K562 (cell line): ENCODE data around the gene TPX2. TPM values are rescaled to one million over a fixed set of nuclear protein-coding genes. Genes with fewer than 3 reads are reported as not detected.

ENCODE experiments used
- ASH1L ChIP-seq: fragments of 450-650 bp; IDR thresholded peaks from 2 replicates; pipeline ENCODE4 v1.6.1; 2018; ENCODE audit warnings: borderline replicate concordance, mild to moderate bottlenecking, low read depth; ENCODE audit not compliant: partially characterized antibody
- BCOR ChIP-seq: fragments of 450-650 bp; IDR thresholded peaks from 2 replicates; pipeline ENCODE4 v1.6.1; 2016
- CCAR2 ChIP-seq: fragments of 200-400 bp; formaldehyde crosslinking; IDR thresholded peaks from 2 replicates; pipeline ENCODE4 v1.6.1; 2017; ENCODE audit warnings: mild to moderate bottlenecking, low read depth, low read length
- CLOCK ChIP-seq: fragments of 250-450 bp; sonication (Bioruptor Pico); IDR thresholded peaks from 2 replicates; pipeline ENCODE4 v1.4.0; 2020; ENCODE audit warnings: mild to moderate bottlenecking, moderate library complexity, borderline replicate concordance
- ETV5 ChIP-seq: sonication (generic); formaldehyde crosslinking; IDR thresholded peaks from 2 replicates; pipeline ENCODE4 v1.4.0; 2020; ENCODE audit warnings: low read depth, mild to moderate bottlenecking, missing genetic modification reagents
- MAZ ChIP-seq, 2 experiments: fragments of 450-650 bp in 1 of 2; sonication (generic) in 1 of 2; formaldehyde crosslinking; IDR thresholded peaks in 1 of 2; conservative IDR thresholded peaks in 1 of 2; 2 replicates each; pipeline versions ENCODE4 v1.4.0 to v1.5.0; 2020; ENCODE audit warnings: mild to moderate bottlenecking in 1 of 2, missing genetic modification reagents in 1 of 2
- NR1H2 ChIP-seq: sonication (generic); formaldehyde crosslinking; IDR thresholded peaks from 2 replicates; pipeline ENCODE4 v1.4.0; 2020; ENCODE audit warnings: mild to moderate bottlenecking, missing genetic modification reagents
- PCBP1 ChIP-seq: fragments of 200-400 bp; formaldehyde crosslinking; IDR thresholded peaks from 2 replicates; pipeline ENCODE4 v1.6.1; 2018; ENCODE audit warnings: mild to moderate bottlenecking, low read depth, low read length; ENCODE audit not compliant: poor library complexity, severe bottlenecking
- PHF8 ChIP-seq: fragments of 200-600 bp; sonication (generic); IDR thresholded peaks from 2 replicates; pipeline ENCODE4 v1.6.1; 2012; ENCODE audit warnings: mixed run types, mild to moderate bottlenecking, inconsistent platforms, low read length, moderate library complexity, borderline replicate concordance
- STAG1 ChIP-seq: sonication (generic); formaldehyde crosslinking; IDR thresholded peaks from 2 replicates; pipeline ENCODE4 v1.5.0; 2020; ENCODE audit warnings: missing genetic modification reagents, borderline replicate concordance
- THRAP3 ChIP-seq: fragments of 450-650 bp; IDR thresholded peaks from 2 replicates; pipeline ENCODE4 v1.6.1; 2016; ENCODE audit warnings: mild to moderate bottlenecking, inconsistent platforms, borderline replicate concordance
- YBX1 ChIP-seq: fragments of 450-650 bp; IDR thresholded peaks from 2 replicates; pipeline ENCODE4 v1.7.1; 2016; ENCODE audit warnings: mild to moderate bottlenecking
- ZNF165 ChIP-seq: fragments of 250-450 bp; sonication (Bioruptor Pico); IDR thresholded peaks from 2 replicates; pipeline ENCODE4 v1.4.0; 2020; ENCODE audit warnings: borderline replicate concordance
- ZNF224 ChIP-seq: sonication (generic); formaldehyde crosslinking; IDR thresholded peaks from 2 replicates; pipeline ENCODE4 v1.8.0; 2022; ENCODE audit warnings: mild to moderate bottlenecking, missing genetic modification reagents
- polyA plus RNA-seq, 8 experiments: library from polyadenylated mRNA; depleted of rRNA in 4 of 8; stranded (reverse) in 5 of 8; unstranded in 3 of 8; fragments of >200 nt; fragmentation: Nextera tagmentation in 2 of 8; fragmentation: Illumina TruSeq in 1 of 8; extraction: Ambion mirVana in 2 of 8; extraction: Trizol in 1 of 8; gene quantifications; 2 replicates each; pipeline versions ENCODE4 v1.2.1 to v1.2.3, GENCODE V29; 2011 to 2014; ENCODE audit warnings: inconsistent platforms in 1 of 8, missing spikeins in 1 of 8
- total RNA-seq, 7 experiments: library from RNA; depleted of rRNA in 6 of 7; stranded (reverse); fragments of >200 nt in 6 of 7; fragmentation: Illumina TruSeq in 2 of 7; extraction: Trizol in 2 of 7; gene quantifications; 2 replicates each; pipeline versions ENCODE4 v1.2.1 to v1.2.3, GENCODE V29; 2011 to 2021; ENCODE audit warnings: low replicate concordance in 1 of 7
- TF ChIP-seq, protein P1 (sequence below): fragments of 450-650 bp; formaldehyde crosslinking; IDR thresholded peaks from 2 replicates; pipeline ENCODE4 v1.4.0; 2020; ENCODE audit warnings: mild to moderate bottlenecking, mixed read lengths
- TF ChIP-seq, protein P2 (sequence below): fragments of 450-650 bp; IDR thresholded peaks from 2 replicates; pipeline ENCODE4 v1.6.1; 2014; ENCODE audit warnings: low read depth, mild to moderate bottlenecking, moderate library complexity, borderline replicate concordance
- TF ChIP-seq, protein P3 (sequence below), 3 experiments: IDR thresholded peaks in 2 of 3; conservative IDR thresholded peaks in 1 of 3; 2 replicates each; pipeline ENCODE4 v1.5.1; 2011 to 2012; ENCODE audit warnings: low read length in 3 of 3, mild to moderate bottlenecking in 3 of 3, control low read depth in 2 of 3, improper control_type of control experiment in 1 of 3, inconsistent platforms in 1 of 3, low read depth in 1 of 3, mixed read lengths in 1 of 3, moderate library complexity in 1 of 3; ENCODE audit not compliant: insufficient read depth in 2 of 3
- TF ChIP-seq, protein P4 (sequence below): sonication (generic); formaldehyde crosslinking; IDR thresholded peaks from 2 replicates; pipeline ENCODE4 v1.8.0; 2022; ENCODE audit warnings: missing genetic modification reagents, mild to moderate bottlenecking, moderate library complexity, borderline replicate concordance

TPX2 gene
- total and polyA plus RNA-seq, 9 of the 15 experiments (the other 6 are each of a cell fraction or from before 2014, with no cell fraction given) = 48.0 to 241 (median 133) TPM

DNA sequence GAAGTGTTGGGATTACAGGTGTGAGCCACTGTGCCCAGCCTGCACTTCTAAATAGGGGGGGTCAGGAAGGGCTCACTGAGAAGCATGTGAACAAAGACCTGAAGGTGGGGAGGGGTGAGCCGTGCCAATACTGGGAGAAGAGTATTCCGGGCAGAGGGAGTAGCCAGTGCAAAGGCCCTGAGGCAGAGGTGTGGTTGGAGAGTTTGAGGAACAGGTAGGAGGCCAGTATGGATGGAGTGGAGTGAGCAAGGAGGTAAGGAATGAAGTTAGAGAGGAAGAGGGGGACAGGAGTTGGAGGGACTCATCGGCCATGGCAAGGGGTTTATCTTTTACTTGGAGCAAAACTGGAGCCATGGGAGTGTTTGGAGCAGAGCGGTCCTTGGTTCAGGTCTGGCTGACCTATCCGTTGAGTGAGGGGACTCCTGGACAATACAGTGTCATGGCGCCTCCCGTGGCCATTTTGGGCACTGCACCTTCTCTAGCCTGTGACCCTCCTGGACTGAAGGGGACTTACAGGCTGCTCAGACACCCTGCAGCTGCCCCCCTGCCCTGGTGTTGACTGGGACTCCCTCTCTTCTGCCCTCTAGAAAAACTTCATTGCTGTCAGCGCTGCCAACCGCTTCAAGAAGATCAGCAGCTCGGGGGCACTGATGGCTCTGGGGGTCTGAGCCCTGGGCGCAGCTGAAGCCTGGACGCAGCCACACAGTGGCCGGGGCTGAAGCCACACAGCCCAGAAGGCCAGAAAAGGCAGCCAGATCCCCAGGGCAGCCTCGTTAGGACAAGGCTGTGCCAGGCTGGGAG lies 94.2 kb downstream of the TPX2 start (continued):
- TF ChIP-seq STAG1 (CRISPR knock-in tag) (peak; percentile 70; the same call in 1 of the 2 replicates), CCAR2 (no peak), NR1H2 (no peak), PCBP1 (no peak), ETV5 (no peak), ZNF165 (CRISPR knock-in tag) (no peak), BCOR (peak; percentile 72), THRAP3 (no peak), ASH1L (no peak), ZNF224 (CRISPR knock-in tag) (no peak), MAZ (CRISPR knock-in tag; conservative IDR thresholded peaks at IDR 0.05 in 1 of 2, IDR thresholded peaks at IDR 0.05 in 1 of 2) (no peak), YBX1 (no peak), CLOCK (CRISPR knock-in tag) (no peak), PHF8 (no peak)
- TF ChIP-seq, protein P1, sequence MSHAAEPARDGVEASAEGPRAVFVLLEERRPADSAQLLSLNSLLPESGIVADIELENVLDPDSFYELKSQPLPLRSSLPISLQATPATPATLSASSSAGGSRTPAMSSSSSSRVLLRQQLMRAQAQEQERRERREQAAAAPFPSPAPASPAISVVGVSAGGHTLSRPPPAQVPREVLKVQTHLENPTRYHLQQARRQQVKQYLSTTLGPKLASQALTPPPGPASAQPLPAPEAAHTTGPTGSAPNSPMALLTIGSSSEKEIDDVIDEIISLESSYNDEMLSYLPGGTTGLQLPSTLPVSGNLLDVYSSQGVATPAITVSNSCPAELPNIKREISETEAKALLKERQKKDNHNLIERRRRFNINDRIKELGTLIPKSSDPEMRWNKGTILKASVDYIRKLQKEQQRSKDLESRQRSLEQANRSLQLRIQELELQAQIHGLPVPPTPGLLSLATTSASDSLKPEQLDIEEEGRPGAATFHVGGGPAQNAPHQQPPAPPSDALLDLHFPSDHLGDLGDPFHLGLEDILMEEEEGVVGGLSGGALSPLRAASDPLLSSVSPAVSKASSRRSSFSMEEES (CRISPR knock-in tag) = no peak
- TF ChIP-seq, protein P2, sequence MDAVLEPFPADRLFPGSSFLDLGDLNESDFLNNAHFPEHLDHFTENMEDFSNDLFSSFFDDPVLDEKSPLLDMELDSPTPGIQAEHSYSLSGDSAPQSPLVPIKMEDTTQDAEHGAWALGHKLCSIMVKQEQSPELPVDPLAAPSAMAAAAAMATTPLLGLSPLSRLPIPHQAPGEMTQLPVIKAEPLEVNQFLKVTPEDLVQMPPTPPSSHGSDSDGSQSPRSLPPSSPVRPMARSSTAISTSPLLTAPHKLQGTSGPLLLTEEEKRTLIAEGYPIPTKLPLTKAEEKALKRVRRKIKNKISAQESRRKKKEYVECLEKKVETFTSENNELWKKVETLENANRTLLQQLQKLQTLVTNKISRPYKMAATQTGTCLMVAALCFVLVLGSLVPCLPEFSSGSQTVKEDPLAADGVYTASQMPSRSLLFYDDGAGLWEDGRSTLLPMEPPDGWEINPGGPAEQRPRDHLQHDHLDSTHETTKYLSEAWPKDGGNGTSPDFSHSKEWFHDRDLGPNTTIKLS = no peak
- TF ChIP-seq, protein P3, sequence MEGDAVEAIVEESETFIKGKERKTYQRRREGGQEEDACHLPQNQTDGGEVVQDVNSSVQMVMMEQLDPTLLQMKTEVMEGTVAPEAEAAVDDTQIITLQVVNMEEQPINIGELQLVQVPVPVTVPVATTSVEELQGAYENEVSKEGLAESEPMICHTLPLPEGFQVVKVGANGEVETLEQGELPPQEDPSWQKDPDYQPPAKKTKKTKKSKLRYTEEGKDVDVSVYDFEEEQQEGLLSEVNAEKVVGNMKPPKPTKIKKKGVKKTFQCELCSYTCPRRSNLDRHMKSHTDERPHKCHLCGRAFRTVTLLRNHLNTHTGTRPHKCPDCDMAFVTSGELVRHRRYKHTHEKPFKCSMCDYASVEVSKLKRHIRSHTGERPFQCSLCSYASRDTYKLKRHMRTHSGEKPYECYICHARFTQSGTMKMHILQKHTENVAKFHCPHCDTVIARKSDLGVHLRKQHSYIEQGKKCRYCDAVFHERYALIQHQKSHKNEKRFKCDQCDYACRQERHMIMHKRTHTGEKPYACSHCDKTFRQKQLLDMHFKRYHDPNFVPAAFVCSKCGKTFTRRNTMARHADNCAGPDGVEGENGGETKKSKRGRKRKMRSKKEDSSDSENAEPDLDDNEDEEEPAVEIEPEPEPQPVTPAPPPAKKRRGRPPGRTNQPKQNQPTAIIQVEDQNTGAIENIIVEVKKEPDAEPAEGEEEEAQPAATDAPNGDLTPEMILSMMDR (IDR thresholded peaks at IDR 0.05 in 2 of 3, conservative IDR thresholded peaks at IDR 0.05 in 1 of 3; ENCODE audit: insufficient read depth in 2 of 3, low read depth in 1 of 3, low read length in 3 of 3) = peak; percentile 85 to 95 (median 86)
- TF ChIP-seq, protein P4, sequence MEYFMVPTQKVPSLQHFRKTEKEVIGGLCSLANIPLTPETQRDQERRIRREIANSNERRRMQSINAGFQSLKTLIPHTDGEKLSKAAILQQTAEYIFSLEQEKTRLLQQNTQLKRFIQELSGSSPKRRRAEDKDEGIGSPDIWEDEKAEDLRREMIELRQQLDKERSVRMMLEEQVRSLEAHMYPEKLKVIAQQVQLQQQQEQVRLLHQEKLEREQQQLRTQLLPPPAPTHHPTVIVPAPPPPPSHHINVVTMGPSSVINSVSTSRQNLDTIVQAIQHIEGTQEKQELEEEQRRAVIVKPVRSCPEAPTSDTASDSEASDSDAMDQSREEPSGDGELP (CRISPR knock-in tag) = 0 out of 2 replicates have a peak, but pooled peaks have one; percentile 20
